H7 (cell line): ENCODE results near the gene VAV2. TPM values are rescaled to one million over a fixed set of nuclear protein-coding genes. Genes with fewer than 3 reads are reported as not detected.
"Not testable (repeated sequence)": the region's sequence is repeated elsewhere in the genome, so short reads cannot be mapped to it uniquely, and the experiment has no call there.

Experiments
- DNase-seq: peaks from one replicate; pipeline ENCODE4 v3.0.0; 2012
- H3K27me3 ChIP-seq: 2 replicates; pipeline ENCODE4 v1.6.0; 2011; ENCODE audit warnings: mild to moderate bottlenecking, low read length; ENCODE audit not compliant: control insufficient read depth, insufficient read depth
- H3K36me3 ChIP-seq: replicated peaks from 2 replicates; pipeline ENCODE4 v1.5.1; 2011; ENCODE audit warnings: low read length; ENCODE audit not compliant: control insufficient read depth, insufficient read depth
- H3K4me3 ChIP-seq: 2 replicates; pipeline ENCODE4 v1.5.1; 2011; ENCODE audit warnings: low read depth, mild to moderate bottlenecking, control low read depth, low read length, moderate library complexity; ENCODE audit not compliant: insufficient read depth
- total RNA-seq: library from RNA; depleted of rRNA; stranded (reverse); fragments of >200 nt; shearing (Covaris generic); gene quantifications from 2 replicates; pipeline ENCODE4 v1.2.3, GENCODE V29; 2014

Gene VAV2
- total RNA-seq, 1 experiment from 2014 or later = 17.7 TPM

DNA sequence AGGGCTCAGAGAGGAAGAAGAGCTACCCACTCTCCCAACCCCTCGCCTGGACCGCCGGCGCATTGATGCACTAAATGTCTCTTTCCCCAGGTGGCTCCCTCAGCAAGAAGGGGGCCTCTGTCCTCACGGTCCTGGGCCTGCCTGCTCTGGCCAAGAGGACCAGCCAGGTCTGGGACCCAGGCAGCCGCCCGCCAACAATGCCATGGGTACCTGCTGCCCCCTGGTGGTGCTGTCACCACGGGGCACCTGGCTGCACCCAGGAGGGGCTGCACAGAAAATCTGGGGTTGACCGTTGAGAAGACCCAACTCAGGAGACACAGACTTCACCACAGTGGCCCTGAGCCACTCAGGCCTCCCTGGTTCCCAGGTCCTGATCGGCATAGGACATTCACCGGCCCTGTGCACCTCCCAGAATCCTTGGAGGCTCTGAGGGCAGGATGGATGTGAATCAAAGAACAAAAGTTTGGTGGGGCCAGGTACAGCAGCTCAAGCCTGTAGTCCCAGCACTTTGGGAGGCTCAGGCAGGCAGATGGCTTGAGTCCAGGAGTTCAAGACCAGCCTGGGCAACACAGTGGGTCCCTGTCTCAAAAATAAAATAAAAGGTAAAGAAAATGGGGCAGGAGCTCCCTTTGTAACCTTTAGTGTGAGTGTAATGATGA, 2.4 kb upstream of the VAV2 start:
- Histone ChIP-seq H3K27me3 (no peaks in the 10 kb centered on the region), H3K36me3 (no peaks in the 10 kb centered on the region), H3K4me3 (no peak overlapping the region)
- peak; percentile 95 for DNase-seq

DNA sequence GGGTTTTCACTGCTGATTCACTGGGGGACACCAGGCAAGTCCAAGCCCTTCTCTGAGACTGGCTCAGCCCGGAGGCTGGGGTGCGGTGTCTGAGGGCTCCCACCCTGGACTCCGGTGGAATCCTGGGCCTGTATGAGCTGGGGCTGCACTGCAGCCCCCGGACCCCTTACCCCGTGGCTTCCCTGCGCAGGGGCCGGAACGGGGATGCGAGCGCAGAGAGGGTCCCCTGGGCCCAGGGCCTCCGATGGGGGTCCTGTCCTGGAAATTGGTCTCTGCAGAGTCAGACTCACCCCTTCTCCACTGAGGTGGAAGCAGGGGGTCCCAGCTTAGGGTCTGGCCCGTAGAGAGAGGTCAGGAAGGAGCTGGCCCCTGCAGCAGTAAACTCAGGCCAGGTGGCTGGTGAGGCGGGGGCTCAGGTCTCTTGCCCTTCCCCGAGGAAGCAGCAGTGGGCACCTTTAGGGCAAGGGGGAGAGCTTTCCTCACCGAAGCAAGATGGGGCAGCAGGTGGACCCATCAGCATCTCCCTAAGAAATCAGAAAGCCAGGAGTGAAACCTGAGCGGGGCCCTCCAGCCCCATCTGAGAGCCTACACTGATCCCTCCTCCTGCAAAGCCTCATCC, 1.6 kb upstream of the VAV2 start:
- DNase-seq = no peak
- Histone ChIP-seq H3K27me3 (no peaks in the 10 kb centered on the region), H3K4me3 (no peak overlapping the region), H3K36me3 (no peaks in the 10 kb centered on the region)

DNA sequence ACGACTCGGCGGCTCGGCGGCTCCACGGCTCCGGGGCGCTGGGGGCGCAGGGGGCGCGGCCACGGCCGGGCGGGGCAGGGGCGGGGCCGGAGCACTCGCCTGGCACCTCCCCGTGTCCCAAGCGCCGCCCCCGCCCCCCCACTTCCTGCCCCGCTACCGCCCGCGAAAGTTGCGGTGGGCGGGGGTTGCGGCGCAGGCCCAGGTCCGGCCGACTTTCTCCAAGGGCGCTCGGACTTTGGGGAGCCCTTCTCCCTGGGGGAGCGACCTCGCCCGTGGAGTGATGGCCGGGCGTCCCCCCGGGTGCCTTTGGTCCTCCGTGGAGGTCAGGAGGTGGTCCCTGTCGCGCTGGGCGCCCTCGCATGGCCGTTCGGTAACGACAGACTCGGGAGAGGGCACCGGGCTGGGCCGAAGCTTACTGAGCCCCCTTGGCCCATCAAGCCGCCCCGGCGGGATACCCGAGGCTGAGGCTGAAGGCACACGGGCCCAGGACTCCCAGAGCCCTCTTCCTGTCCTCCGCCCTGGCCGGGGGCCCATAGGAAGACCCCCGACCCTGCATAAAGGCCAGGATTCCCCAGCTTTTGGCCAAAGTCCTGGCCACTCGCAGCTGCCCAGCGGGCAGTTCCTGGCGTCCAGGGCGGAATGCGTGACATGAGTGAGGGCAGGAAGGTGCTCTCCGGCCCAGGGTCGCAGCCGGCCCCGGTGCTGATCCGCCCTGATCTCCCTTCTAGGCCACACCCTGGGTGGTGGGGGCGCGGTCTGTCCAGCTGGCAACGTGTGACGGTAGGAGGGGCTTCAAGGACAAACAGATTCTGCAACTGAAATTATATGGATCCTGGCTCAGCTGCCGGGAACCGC, 883 bp upstream of the VAV2 start:
- H3K4me3 ChIP-seq = peak overlapping the region; percentile 90
- no peaks in the 10 kb centered on the region for H3K27me3 ChIP-seq
- no peaks in the 10 kb centered on the region for H3K36me3 ChIP-seq
- peak; percentile 97 for DNase-seq

DNA sequence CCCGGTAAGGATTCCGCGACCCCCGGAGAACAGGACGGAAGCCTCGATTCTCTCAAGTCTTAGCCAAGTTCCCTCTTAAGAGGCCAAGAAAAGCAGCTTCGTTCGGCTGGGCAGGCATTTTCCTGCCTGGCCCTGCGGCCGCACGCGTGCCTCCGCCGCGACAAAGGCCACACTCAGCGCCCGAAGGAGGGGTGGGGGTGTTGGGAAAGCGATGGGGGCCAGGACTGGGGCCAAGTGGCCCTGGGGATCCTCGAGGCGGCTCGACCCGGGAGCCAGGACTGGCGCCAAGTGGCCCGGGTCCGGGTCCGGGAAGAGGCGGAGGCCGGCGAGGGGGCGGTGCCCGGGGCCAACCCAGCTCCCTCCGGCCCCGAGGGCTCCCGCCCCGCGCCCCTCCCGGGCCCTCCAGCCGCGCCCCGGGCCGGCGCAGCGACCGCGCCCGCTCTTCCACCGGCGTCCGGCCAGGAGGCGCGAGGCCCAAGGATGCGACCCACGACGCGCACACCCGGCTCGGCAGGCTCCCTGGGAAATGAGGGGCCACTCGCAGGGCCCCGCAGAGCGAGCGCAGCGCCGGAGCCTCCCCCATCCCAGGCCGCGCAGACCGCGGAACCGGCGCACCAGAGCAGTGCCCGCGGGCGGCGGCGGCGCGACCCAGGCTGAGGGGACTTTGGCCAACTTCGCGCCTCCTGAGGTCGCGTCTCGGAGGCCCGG, 756 bp downstream of the VAV2 start:
- Histone ChIP-seq H3K27me3 (no peaks in the 10 kb centered on the region), H3K36me3 (no peaks in the 10 kb centered on the region), H3K4me3 (peak overlapping the region; percentile 90)
- peak; percentile 88 for DNase-seq

DNA sequence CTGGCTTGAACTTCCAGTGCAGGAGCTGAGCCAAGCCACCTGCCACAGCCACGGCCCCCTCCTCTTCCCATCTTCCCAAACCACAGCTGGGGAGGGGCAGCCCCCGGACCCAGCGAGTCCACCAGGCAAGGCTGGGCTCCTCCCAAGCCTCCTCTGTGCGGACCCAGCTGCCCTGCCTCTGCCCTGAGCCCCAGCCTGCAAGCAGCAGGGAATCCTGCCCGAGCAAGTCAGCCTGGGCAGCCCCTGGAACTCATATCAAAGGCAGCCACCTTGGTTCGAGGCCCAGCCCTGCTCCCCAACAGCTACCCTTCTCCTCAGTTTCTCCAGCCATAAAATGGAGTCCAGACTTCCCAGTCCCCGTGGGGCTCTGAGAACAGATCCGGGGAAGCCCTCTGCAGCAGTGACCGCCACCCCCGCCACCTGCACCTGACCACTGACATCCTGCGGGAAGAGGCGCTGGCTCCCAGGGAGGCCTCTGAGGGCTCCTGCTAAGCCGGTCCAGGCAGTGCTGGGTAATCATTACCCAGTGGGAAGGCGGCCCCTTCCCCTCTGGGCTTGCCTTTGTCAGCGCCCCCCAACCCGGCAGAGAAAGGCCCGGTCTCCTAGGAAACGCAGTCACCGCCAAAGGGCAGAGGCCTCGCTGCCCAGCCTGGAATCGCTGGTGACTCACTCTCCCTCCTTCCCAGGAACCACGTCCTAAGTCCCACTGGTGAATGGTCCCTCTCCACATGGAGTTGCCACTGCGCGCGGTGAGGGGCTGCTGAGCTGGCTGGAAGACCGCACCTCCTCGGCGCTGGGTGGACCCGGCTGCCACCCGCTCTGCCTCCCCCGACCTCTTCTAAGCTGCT, 1.5 kb downstream of the VAV2 start:
- no peaks in the 10 kb centered on the region for H3K36me3 ChIP-seq
- no peaks in the 10 kb centered on the region for H3K27me3 ChIP-seq
- DNase-seq = peak; percentile 77
- H3K4me3 ChIP-seq = peak overlapping the region; percentile 90

DNA sequence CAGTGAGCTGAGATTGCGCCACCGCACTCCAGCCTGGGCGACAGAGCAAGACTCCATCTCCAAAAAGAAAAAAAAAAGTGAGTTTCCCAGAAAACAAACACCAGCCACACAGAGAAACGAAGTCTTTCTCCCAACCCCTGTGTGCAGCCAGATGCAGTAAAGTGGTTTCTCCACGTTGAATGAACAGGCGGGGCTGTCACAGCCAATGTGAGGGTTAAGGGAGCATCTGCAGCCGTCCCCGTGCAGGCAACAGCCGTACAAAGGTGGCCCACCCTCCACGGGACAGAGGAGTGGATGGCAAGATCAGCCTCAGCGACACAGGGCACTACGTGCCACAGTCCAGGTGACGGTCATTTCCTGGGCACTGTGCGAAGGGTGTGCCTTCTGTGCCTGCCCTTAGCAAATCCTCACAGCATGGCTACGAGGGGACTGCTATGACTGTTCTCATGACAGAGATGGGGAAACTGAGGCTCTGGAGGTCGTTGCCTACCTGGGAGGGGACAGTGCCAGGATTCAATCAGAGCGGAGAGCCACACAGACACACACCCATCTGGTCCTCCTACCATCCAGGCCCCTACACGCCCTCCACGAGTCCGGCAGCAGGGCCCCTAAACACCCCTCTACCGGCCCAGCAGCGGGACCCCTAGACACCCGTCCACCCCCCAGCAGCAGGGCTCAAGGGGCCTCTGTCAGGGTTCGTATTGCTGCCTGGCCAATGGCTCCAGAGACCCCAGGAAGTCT, 2.3 kb downstream of the VAV2 start:
- Histone ChIP-seq H3K4me3 (no peak overlapping the region), H3K36me3 (no peaks in the 10 kb centered on the region), H3K27me3 (no peaks in the 10 kb centered on the region)
- DNase-seq = no peak

DNA sequence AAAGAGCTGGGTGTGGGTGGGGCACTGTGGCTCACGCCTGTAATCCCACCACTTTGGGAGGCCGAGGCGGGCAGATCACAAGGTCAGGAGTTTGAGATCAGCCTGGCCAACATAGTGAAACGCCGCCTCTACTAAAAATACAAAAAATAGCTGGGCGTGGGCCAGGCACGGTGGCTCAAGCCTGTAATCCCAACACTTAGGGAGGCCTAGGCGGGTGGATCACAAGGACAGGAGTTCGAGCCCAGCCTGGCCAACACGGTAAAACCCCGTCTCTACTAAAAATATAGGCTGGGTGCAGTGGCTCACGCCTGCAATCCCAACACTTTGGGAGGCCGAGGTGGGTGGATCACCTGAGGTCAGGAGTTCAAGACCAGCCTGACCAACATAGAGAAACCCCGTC, 3.4 kb downstream of the VAV2 start:
- DNase-seq, H3K36me3 ChIP-seq, H3K4me3 ChIP-seq, H3K27me3 ChIP-seq: not testable (repeated sequence)

DNA sequence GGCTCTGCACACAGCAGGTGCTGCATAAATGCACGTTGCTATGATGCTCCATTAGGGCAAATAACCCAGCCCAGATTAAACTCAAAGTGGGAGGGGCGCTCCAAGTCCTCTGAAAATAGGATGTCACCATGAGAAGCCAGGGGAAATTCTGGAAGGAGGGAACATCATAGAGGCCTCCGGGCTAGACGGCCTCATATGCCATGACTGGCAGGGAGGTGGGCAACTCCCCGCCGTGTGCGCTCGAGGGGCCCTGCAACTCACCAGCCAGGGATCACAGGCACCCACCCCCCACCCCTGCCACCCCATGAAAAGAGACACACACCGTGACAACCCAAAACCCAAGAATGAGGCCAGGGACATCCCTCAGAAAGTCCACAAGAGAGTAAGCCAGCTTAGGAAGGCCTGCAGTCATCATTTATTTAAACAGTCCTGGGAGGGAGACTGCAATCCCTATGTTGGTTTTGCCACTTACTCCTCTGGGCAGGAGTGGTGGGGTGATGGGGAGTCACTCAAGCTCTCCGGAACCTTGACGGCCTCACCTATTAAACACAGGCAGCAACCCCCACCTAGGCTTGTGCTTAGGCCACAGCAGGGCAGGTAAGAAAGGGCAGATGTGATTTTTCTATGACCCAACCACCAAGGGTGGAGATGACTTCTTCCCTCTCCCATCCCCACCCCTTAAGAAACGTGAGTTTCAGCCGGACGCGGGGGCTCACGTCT, 4.0 kb downstream of the VAV2 start:
- Histone ChIP-seq H3K27me3 (no peaks in the 10 kb centered on the region), H3K36me3 (no peaks in the 10 kb centered on the region), H3K4me3 (no peak overlapping the region)
- DNase-seq = no peak

DNA sequence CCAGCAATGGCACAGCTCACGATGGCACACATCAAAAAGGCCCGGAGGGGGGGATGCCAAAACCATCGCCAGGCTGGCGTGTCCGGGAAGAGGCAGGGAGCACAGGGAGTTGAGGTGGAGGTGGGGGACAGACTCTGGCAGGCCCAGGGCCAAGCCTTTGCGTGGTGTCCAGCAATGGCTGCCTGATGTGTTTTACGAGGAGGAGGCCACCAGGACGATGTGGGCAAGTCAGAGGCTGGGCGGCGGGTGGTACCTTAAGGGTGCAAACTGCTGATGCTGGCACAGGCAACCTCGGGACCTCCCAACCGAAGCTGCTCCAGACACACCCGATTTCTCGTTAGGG, 4.7 kb downstream of the VAV2 start:
- DNase-seq = no peak
- H3K36me3 ChIP-seq = no peaks in the 10 kb centered on the region
- H3K27me3 ChIP-seq = no peaks in the 10 kb centered on the region
- H3K4me3 ChIP-seq = no peak overlapping the region

DNA sequence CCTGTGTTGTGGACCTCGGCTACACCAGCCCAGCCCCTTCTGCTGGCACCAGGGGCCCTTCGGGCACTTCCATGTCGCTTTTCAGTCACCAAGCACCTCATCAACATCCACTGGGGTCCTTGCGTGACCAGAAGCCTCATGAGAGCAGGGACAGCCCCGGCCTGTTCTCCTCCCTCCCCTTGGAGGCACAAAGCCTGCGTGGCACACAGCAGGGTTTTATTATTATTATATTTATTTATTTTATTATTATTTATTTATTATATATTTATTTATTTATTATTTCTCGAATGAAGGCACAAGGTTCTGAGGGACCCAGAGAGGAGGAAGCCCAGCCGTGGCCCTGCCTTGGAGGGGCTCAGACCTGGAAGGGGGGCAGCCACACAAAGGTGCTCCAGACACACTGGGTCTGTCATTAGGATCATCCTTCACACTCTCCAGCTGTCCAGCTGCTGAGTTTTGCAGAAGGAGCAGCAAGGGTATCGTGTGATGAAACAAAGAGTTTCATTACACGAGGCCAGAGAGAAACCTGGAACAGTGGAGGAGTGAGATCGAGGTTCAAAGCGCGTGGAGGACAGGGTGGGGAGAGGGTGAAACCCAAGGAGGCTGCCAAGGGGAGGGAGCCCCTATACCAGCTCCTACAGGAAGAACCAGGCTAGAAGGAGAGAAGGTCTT, 5.2 kb downstream of the VAV2 start:
- Histone ChIP-seq H3K4me3 (no peak overlapping the region), H3K27me3 (no peaks in the 10 kb centered on the region), H3K36me3 (no peaks in the 10 kb centered on the region)
- no peak for DNase-seq

DNA sequence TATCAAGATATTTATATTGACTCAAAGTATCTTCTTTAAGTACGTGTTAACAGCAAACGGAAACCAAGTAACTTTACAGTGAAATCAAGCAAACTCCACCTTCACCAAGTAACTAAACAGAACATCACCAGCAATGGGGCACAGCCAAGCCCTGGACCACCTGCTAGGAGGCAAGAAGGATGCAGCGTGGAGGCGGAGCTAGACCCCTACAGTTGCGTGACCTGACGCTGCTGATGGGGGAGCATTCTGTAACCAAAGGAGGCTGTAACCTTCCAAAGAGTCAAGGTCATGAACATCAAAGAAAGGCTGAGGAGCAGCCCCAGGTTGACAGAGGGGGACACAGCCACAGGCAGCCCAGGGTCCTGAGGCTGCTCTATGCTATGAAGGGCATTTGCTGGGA, 6.1 kb downstream of the VAV2 start:
- Histone ChIP-seq H3K4me3 (no peak overlapping the region), H3K36me3 (no peaks in the 10 kb centered on the region), H3K27me3 (no peaks in the 10 kb centered on the region)
- DNase-seq = peak; percentile 70

DNA sequence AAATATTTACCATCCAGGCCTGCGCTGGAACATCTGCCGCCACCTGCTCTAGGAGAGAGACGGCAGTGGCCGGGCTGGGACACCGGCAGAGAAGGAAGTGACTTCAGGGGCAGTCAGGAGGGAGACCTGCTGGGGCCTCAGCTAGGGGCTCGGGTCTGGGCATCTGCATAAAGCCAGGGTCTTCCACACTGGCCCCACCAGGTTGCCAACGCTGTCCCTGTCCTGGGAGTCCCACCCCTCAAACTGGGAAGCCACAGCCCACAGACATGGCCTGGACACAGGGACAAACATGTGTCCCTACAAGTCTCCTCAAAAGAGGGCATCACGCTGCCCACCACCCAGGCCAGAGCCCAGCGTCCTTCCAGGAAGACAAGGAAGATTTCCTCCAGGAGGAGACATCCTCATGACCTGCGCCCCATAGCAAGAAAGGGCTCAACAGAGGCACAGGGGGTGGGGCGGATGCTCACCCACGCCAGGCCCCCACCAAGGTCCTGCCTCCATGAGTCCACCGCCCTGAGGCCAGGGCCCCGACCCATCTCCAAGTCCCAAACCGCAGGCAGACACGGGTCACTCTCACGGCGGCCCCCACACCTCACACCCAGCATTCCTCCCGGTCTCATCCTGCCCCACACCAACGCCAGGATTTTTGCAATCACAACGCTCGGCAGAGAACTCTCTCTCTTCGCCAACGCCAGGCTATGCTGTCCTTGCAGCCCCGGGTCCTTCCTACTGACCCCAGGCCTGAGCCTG, 9.0 kb downstream of the VAV2 start:
- H3K36me3 ChIP-seq = no peaks in the 10 kb centered on the region
- DNase-seq = peak; percentile 63
- no peak overlapping the region for H3K4me3 ChIP-seq
- H3K27me3 ChIP-seq = no peaks in the 10 kb centered on the region
